Osteoblast (primary cell): ENCODE data around the gene PSMD14. TPM values are rescaled to one million over a fixed set of nuclear protein-coding genes. Genes with fewer than 3 reads are reported as not detected.

Experiments
- DNase-seq: peaks from one replicate; pipeline ENCODE4 v3.0.0; 2011; ENCODE audit warnings: low spot score, mixed read lengths; ENCODE audit not compliant: insufficient read length; ENCODE audit errors: missing footprints
- H2AFZ ChIP-seq: 2 replicates; pipeline ENCODE4 v1.6.0; 2011; ENCODE audit warnings: mild to moderate bottlenecking, low read length
- H3K27ac ChIP-seq: 2 replicates; pipeline ENCODE4 v1.5.1; 2011; ENCODE audit warnings: mild to moderate bottlenecking, low read depth, low read length, moderate library complexity
- H3K27me3 ChIP-seq: 2 replicates; pipeline ENCODE4 v1.6.0; 2012; ENCODE audit warnings: mild to moderate bottlenecking, control low read depth, inconsistent platforms, low read length, moderate library complexity; ENCODE audit not compliant: insufficient read depth
- H3K36me3 ChIP-seq: 2 replicates; pipeline ENCODE4 v1.5.1; 2011; ENCODE audit warnings: mild to moderate bottlenecking, low read length, control low read depth, moderate library complexity; ENCODE audit not compliant: insufficient read depth
- H3K4me1 ChIP-seq: 2 replicates; pipeline ENCODE4 v1.5.1; 2011; ENCODE audit warnings: mild to moderate bottlenecking, low read length, control low read depth, moderate library complexity; ENCODE audit not compliant: insufficient read depth
- H3K4me2 ChIP-seq: 2 replicates; pipeline ENCODE4 v1.6.0; 2011; ENCODE audit warnings: mild to moderate bottlenecking, low read length; ENCODE audit not compliant: insufficient read depth
- H3K4me3 ChIP-seq: fragments of 200-600 bp; sonication (generic); 3 replicates; pipeline ENCODE4 v1.5.1; 2012; ENCODE audit warnings: mild to moderate bottlenecking, low read length, inconsistent platforms; ENCODE audit not compliant: insufficient read depth
- H3K79me2 ChIP-seq: 2 replicates; pipeline ENCODE4 v1.6.0; 2012; ENCODE audit warnings: mild to moderate bottlenecking, low read length, control low read depth, inconsistent platforms; ENCODE audit not compliant: insufficient read depth
- H3K9me3 ChIP-seq: 2 replicates; pipeline ENCODE4 v1.5.1; 2011; ENCODE audit warnings: low read depth, low read length, control low read depth
- H4K20me1 ChIP-seq: 2 replicates; pipeline ENCODE4 v1.6.0; 2012; ENCODE audit warnings: mild to moderate bottlenecking, low read length, control low read depth; ENCODE audit not compliant: insufficient read depth
- total RNA-seq: library from RNA; depleted of rRNA; stranded (reverse); fragments of >200 nt; gene quantifications from 2 replicates; pipeline ENCODE4 v1.2.3, GENCODE V29; 2012
- TF ChIP-seq, protein P1 (sequence below): IDR thresholded peaks from 2 replicates; pipeline ENCODE4 v1.5.1; 2011; ENCODE audit warnings: mild to moderate bottlenecking, low read depth, low read length, moderate library complexity; ENCODE audit errors: extremely low read depth

Gene PSMD14
- total RNA-seq, 1 donor, result 74.2 TPM

DNA sequence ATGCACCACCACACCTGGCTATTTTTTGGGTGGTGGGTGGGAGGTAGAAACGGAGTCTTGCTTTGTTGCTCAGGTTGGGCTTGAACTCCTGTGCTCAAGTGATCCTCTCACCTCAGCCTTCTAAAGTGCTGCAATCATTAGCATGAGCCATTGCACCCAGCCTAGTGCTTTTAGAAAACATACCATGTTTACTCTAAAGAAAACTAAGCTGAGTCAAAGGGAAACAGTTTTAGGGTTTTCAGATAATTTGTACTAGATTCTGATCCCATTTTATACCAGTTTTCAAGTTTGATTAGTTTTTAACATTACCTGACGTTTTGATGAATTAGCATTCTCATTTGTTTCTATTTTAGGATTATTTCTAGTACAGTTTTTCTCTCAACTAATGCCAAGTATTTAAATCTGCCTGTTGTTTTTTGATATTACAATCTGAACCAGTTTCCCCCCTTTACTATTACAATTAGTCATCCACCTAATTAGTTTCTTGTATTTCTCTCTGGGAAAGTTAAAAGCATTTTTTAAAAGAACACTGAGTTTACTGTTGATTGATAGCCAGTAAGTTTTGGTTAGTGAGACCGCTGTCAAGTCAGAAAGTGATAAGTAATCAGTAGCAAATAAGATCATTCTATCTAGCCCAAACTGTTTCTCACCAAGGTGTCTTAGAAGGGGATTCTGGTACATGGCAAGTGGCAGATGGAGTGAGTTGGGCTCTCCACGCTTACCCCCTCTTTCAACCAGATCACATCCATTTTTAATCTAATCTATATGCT, 83.7 kb downstream of the PSMD14 start:
- Histone ChIP-seq H3K4me2 (no peak overlapping the region), H3K4me1 (no peaks in the 10 kb centered on the region), H3K79me2 (no peaks in the 10 kb centered on the region), H2AFZ (no peak overlapping the region), H3K4me3 (no peak overlapping the region), H3K36me3 (peaks cover 23% of the 10 kb centered on the region), H3K27me3 (no peaks in the 10 kb centered on the region), H3K27ac (no peak overlapping the region), H3K9me3 (no peaks in the 10 kb centered on the region), H4K20me1 (no peaks in the 10 kb centered on the region)
- TF ChIP-seq, protein P1, sequence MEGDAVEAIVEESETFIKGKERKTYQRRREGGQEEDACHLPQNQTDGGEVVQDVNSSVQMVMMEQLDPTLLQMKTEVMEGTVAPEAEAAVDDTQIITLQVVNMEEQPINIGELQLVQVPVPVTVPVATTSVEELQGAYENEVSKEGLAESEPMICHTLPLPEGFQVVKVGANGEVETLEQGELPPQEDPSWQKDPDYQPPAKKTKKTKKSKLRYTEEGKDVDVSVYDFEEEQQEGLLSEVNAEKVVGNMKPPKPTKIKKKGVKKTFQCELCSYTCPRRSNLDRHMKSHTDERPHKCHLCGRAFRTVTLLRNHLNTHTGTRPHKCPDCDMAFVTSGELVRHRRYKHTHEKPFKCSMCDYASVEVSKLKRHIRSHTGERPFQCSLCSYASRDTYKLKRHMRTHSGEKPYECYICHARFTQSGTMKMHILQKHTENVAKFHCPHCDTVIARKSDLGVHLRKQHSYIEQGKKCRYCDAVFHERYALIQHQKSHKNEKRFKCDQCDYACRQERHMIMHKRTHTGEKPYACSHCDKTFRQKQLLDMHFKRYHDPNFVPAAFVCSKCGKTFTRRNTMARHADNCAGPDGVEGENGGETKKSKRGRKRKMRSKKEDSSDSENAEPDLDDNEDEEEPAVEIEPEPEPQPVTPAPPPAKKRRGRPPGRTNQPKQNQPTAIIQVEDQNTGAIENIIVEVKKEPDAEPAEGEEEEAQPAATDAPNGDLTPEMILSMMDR, result no peak
- DNase-seq, result no peak

DNA sequence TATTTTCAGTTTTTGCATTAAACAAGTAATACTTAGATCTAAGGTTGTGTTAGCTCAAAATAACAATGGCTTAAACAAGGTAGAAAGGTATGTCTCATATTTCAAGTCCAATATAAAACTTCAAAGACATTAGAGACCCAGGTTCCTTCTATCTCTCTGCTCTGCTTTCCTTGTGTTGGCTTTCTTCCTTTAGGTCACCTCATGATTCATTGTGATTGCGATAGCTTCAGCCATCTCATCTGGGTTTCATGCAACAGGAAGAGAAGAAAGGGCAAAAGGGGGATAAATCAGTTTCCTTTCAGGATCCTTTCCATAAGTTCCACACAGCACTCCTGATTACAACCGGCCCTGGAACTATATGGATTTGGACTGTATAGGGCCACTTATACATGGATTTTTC, 91.9 kb downstream of the PSMD14 start:
- no peak for DNase-seq
- Histone ChIP-seq H3K79me2 (no peaks in the 10 kb centered on the region), H4K20me1 (no peaks in the 10 kb centered on the region), H3K4me1 (no peaks in the 10 kb centered on the region), H3K9me3 (no peaks in the 10 kb centered on the region), H2AFZ (no peak overlapping the region), H3K27ac (no peak overlapping the region), H3K36me3 (peaks cover 27% of the 10 kb centered on the region), H3K27me3 (no peaks in the 10 kb centered on the region), H3K4me3 (no peak overlapping the region), H3K4me2 (no peak overlapping the region)
- TF ChIP-seq, protein P1, result no peak

DNA sequence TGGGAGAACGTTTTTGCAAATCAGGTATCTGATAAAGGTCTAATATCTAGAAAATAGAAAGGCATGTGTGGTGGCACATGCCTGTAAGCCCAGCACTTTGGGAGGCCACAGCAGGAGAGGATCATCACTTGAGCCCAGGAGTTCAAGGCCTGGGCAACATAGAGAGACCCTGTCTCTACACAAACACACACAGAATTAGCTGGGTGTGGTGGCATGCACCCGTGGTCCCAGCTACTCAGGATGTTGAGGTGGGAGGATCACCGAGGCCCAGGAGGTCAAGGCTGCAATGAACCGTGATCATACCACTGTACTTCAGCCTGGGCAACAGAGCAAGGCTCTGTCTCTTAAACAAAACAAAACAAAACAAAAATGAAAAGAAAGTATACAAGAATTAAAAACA, 94.1 kb downstream of the PSMD14 start:
- DNase-seq, result no peak
- Histone ChIP-seq H3K4me3 (no peak overlapping the region), H4K20me1 (no peaks in the 10 kb centered on the region), H2AFZ (no peak overlapping the region), H3K36me3 (peaks cover 9% of the 10 kb centered on the region), H3K4me2 (no peak overlapping the region), H3K79me2 (no peaks in the 10 kb centered on the region), H3K27me3 (no peaks in the 10 kb centered on the region), H3K9me3 (no peaks in the 10 kb centered on the region), H3K27ac (no peak overlapping the region), H3K4me1 (no peaks in the 10 kb centered on the region)
- TF ChIP-seq, protein P1, result no peak

DNA sequence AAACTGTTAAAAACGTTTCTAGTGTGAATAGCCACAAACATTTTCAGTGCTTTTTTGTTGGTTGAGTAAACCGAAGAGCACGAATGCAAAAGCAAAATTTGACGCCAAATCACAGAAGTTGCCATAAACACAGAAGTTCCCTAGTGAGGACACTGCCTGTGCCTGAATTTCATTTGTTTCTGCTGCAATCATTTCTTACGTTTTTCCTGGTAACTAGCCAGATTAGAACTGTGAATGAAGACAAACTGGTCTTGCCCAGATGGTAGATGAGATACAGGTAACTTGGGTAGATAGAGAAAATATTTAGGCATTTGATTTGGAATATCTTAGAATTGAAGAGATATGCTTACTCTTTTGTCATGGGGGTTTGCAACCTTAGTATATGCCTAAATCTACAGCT, 98.1 kb downstream of the PSMD14 start:
- no peak overlapping the region for H3K4me3 ChIP-seq
- H3K36me3 ChIP-seq, result peaks cover 8% of the 10 kb centered on the region
- H3K4me1 ChIP-seq, result no peaks in the 10 kb centered on the region
- no peaks in the 10 kb centered on the region for H3K9me3 ChIP-seq
- H3K27ac ChIP-seq, result no peak overlapping the region
- H4K20me1 ChIP-seq, result no peaks in the 10 kb centered on the region
- no peak overlapping the region for H2AFZ ChIP-seq
- H3K27me3 ChIP-seq, result no peaks in the 10 kb centered on the region
- H3K4me2 ChIP-seq, result no peak overlapping the region
- TF ChIP-seq, protein P1, result no peak
- H3K79me2 ChIP-seq, result no peaks in the 10 kb centered on the region
- no peak for DNase-seq
